NCI-H1048 (cell line): ENCODE measurements around the gene CUL9.
"Not testable (repeated sequence)": the region's sequence is repeated elsewhere in the genome, so short reads cannot be mapped to it uniquely, and the experiment has no call there.

Experiments used
- DNase-seq: peaks from one replicate; lab custom pipeline; 2025; lab: John Stamatoyannopoulos, UW

Gene CUL9

DNA sequence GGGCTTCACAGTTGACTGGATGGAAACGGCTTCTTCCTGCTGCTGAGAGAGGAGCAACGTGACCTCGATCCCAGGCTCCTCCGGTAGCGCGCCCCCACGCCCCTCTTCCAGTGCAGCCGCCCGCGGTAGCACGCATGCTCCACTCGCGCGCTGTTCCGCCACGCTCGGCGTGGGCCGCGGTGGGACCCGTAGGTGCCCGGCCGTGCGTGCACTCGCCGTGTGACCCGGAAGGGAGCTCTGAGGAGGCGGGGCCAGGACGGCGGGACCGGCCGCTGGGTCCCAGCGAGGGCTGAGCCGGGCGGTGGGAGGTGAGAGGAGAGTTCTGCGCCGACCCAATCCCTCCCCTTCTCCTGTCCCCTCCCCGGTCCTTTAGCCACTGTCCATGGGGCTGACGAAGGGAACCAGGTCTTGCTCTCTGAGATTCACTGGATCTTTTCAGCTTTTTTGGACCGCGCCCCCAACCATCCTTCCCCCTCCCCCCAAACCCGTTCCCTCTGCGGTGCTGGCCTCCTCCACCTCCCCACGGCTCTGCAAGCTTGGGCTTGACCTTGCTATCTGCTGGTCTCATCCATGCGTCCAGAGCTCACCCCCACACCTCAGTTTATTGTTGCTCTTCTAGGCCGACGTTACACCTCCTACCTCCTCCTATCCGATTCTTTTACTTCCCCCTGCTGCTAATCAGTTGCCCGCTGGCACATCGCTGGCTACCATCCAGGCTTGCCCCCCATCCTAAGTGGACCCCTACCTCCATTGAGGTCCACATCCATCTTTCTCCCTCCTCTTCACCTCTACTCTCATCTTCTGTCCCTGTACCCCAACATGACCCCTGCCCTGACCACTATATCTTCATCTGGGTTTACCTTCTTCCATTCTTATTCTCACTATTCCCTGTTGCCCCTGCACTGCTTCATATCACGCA, at the start of gene CUL9:
CUL9 (plus strand) TSS at position 255 of the 919 bp plus-strand sequence. CDS start 2,115 bp downstream, outside the sequence.
- peak; percentile 19 for DNase-seq

DNA sequence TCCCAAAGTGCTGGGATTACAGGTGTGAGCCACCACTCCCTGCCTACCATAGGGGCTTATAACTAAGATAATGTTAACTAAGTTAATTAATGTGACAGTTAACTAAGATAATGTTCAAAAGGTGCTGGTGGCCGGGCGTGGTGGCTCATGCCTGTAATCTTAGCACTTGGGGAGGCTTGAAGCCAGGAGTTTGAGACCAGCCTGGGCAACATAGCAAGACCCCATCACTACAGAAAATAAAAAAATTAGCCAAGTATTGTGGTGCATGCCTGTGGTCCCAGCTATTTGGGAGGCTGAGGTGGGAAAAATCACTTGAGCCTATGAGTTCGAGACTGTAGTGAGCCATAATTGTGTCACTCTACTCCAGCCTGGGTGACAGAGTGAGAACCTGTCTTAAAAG, 43.7 kb upstream of the CUL9 start:
- DNase-seq: no peak

DNA sequence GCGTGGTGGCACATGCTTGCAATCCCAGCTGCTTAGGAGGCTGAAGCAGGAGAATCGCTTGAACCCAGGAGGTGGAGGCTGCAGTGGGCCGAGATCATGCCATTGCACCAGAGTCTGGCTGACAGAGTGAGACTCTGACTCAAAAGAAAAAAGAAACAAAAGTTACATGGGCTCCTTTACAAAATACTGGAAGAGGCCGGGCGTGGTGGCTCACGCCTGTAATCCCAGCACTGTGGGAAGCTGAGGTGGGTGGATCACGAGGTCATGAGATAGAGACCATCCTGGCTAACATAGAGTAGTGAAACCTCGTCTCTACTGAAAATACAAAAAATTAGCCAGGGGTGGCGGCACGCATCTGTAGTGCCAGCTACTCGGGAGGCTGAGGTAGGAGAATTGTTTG, 42.0 kb upstream of the CUL9 start:
- not testable (repeated sequence) for DNase-seq

DNA sequence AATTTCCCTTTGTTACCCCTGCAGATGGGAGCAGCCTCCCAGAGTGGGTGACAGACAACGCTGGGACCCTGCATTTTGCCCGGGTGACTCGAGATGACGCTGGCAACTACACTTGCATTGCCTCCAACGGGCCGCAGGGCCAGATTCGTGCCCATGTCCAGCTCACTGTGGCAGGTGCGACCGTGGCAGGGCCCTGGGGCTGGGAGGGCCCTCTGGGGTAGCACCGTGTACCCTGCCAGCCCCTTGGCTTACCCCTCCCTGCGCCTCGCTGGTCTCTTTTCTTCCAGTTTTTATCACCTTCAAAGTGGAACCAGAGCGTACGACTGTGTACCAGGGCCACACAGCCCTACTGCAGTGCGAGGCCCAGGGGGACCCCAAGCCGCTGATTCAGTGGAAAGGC, 40.4 kb upstream of the CUL9 start:
- no peak for DNase-seq

DNA sequence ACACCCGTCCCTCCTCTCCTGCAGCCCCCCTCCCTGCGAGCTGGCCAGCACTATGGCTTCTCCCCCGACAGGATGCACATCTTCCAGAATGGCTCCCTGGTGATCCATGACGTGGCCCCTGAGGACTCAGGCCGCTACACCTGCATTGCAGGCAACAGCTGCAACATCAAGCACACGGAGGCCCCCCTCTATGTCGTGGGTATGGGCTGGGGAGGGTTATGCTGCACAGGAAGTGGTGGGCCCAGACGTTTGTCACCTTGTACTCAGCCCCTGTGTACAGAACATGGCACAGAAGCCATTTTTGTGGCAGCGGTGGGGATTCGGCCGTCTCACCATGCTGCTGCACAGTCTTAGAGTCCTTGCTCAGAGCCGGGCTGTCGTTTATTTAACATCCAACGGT, 39.9 kb upstream of the CUL9 start:
- no peak for DNase-seq

DNA sequence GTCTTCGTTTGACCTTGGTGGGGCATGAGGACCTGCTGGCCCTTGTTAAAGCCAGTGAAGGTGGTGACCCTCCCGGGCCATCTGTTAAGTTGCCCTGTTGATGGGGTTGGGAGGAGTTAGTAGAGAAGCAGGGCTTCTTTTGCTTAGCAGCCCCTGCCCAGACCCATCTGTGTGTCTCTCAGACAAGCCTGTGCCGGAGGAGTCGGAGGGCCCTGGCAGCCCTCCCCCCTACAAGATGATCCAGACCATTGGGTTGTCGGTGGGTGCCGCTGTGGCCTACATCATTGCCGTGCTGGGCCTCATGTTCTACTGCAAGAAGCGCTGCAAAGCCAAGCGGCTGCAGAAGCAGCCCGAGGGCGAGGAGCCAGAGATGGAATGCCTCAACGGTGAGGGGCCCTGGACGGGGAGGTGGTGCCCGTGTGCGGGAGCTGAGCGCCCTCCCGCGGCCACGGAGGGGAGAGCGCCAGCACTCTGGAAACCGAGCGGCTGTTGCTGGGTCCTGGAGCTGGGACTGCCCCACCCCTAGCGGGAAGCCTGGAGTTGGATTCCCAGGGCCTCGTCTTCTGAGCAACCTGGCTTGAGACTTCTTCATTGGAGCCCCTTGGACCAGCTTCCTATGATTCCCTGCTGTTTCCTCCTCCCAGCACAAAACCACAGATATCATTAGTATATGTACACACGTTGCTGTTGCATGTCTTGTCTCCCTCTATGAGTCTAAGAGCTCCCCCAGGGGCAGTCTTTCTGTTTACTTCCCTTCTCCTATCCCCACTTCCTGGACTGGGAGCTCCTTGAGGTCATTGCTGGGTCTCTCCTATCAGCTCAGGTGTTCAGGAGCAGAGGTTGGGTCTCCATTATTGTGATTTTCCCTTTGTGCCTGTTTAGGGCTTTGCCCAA, 38.5 kb upstream of the CUL9 start:
- DNase-seq: peak; percentile 85

DNA sequence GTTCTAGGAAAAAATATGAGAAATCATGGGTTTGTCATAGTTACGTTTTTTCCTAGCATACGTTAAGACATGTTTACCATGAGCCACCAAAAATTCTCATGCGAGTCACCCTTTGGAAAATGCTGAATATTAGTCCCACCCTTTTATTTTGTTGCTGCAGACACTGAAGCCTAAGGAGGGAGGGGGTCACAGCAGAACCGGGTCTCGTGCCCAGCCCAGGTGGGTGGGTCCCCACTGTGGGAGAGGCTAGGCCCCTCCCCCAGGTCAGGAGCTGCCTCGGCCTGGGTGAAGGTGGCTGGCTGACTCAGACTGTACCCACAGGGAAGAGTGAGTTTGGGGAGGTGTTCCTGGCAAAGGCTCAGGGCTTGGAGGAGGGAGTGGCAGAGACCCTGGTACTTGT, 37.1 kb upstream of the CUL9 start:
- DNase-seq: no peak

DNA sequence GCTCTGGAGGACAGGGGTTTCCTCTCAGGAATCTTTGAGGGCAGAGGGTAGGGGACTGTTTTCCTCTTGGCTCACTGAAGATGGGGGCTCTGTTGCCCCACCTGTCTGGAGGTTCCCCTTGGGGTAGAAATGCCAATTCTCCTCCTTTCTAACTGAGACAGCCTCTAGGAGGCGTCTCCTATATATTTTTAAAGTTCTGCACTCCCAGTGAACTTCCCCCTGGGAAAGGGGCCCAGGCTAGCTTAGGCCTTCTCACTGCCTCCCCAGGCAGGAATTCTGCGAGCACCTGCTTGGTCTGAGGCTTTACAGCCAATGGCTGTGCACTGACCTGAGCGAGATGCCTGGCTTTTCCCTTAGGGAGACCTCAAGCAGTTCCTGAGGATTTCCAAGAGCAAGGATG, 35.7 kb upstream of the CUL9 start:
- no peak for DNase-seq

DNA sequence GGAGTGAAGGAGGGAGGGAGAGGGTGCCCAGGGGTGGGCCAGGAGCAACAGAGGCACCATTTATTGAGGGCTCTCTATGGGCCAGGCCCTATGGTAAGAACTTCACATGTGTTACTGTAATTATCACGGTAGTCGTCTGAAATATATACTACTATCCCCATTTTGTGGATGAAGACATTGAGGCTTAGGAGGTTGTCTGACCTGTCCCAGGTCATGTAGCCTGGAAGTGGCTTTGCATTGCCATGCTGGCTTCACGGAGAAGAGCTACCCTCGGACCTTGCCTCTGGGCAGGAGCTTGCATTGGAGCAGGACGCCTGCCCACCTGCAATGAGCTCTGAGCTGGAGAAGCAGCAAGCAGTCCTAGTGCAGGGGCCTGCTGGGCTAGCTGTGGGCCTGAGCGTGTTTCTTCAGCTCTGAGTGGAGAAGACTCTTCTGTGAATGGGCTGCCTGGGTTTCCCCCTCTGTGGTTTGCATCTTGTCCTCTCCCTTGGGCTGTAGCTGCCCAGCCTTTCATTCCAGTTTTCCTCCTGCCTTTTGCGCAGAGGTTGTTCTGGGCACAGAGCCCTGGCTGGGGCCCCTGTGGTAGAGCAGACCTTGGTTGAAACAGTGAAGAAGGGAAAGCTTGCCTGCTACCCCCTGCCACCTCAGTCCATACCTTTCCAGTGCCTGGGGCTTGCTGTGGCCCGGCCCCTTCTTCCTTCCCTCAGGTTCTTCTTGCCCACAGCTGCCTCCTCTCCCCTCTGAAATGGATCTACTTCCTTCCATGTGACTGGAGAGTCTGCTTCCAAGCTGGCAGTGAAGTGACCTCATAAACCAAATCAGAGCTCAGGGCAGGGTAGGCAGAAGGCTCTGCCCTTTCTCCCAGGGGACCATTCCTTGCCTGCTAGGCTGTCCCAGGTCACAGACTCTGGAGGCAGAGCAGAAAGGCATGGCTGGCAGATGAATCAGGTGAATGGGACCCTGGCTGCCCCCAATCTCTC, 35.0 kb upstream of the CUL9 start:
- DNase-seq: no peak

DNA sequence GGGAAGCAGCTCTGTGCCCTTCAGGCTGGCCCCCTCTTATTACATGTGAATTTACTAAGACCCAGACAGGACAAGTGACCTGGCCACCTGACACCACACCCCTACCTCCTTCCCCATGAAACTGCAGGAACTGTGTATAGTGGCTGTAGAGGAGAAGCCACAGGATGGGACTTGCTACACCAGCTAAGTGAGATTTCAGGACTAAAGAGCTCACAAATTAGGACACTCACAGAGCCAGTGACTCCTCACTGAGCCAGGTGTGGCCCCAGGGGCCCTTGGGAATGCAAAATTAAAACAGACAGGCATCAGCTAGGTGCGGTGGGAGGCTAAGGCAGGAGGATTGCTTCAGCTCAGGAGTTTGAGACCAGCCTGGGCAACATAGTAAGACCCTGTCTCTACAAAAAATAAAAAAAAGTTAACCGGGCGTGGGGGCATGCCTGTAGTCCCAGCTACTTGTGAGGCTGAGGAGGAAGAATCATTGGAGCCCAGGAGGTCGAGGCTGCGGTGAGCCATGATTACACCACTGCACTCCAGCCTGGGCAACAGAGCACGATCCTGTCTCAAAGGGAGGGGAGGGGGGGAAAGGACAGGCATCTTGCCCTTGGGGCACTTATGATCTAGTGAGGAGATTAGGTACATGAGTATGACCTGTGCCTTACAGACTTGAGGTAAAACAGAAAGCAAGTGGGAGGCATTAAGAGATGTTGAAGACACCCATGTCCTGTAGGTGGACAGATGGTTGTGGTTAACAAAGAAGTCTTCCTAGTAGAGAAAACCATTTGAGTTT, 34.1 kb upstream of the CUL9 start:
- no peak for DNase-seq

DNA sequence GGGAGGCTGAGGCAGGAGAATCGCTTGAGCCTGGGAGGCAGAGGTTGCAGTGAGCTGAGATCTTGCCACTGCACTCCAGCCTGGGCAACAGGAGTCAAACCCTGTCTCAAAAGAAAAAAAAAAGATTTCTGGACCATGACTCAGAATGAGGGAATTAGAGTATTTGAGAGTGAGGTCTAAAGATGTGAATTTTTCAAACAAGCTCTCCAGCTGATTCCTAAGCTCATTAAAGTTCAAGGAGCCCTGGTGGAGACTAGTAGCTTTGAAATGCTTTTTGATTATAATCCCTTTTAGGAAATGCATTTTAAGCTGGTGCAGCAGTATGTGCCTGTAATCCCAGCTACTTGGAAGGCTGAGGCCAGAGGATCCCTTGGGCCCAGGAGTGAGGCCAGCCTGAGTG, 32.7 kb upstream of the CUL9 start:
- no peak for DNase-seq

DNA sequence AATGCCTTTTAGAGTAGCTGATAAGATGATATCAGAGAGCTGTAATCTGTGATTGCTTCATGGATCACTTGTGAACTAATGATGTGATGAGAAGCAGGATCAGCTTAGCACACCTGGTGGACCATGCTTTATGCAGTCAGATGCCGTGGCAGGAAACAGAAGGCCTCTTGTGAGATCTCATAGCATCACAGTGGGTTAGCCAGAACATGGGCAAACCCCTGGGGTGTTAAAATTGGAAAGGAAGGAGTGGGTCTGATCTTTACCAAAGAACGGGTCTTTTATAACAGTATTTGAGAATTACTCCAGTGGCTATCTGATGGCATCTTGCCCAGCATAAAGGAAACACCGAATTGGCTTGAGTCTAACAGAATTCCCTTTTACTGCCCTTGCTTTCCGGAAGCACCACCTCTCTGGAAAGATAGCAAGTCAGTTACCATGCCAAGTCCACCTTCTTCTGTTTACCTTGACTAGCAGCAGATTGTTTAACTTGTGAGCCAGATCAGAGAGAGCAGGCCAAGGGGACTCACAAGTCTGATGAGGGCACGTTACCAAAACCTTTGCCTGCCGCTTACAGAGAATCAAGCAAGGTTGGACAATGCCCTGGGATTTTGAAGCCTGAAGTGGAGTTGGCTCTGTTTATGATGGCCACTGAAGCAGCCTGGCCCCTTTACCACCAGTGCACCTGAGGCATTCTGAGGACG, 31.8 kb upstream of the CUL9 start:
- no peak for DNase-seq

DNA sequence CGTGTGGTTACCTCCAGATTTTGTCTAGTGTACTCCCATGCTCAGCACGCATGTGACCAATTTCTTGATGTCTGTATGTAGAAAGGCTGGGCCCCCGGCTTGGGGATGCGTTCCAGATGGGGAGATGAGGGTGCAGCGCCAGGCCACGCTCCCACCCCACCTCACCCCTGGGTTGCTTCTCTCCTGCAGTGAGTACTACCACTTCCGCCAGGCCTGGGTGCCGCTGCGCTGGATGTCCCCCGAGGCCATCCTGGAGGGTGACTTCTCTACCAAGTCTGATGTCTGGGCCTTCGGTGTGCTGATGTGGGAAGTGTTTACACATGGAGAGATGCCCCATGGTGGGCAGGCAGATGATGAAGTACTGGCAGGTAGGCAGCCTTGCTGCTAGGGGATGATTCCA, 22.4 kb upstream of the CUL9 start:
- DNase-seq: no peak

DNA sequence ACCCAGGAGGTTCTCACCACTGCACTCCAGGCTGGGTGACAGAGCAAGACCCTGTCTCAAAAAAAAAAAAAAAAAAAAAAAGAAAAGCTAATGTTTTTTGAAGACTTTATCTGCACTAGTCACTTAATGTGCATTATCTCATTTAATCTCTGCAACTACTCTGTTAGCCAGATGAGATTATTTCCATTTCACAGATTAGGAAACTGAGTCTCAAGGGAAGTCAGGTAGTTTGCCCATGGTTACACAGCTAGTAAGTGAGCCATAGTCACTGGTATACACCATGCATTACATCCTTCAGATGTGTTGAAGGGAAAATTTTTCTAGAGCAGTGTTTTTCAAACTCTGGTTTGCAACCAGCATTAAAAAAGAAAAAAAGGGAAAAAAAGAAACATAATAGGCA, 18.1 kb upstream of the CUL9 start:
- no peak for DNase-seq

DNA sequence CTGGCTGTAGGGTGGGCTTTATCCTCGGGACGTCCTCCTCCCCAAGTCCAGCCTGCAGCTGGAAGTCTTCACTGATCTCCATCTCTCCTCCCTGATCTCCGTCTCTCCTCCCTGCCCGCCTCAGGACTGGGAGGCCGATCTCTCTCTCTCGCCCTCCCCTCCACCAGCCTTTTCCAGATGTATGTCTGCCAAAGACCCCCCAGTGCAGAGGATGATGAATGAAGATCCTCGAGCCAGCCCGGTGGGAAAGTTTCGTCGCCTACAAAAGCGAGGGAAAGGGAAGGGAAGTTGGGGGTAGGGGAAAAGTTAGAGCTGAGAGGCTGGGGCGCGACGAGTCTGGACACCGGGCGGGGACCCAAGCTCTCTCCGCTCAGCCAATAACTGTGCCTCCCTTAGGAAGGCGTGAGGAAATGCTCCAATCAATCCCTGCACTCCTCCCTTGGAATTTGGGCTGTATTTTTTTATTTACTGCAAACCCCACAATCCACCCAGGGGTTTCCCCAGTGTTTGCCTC, 11.5 kb upstream of the CUL9 start:
- DNase-seq: peak; percentile 77

DNA sequence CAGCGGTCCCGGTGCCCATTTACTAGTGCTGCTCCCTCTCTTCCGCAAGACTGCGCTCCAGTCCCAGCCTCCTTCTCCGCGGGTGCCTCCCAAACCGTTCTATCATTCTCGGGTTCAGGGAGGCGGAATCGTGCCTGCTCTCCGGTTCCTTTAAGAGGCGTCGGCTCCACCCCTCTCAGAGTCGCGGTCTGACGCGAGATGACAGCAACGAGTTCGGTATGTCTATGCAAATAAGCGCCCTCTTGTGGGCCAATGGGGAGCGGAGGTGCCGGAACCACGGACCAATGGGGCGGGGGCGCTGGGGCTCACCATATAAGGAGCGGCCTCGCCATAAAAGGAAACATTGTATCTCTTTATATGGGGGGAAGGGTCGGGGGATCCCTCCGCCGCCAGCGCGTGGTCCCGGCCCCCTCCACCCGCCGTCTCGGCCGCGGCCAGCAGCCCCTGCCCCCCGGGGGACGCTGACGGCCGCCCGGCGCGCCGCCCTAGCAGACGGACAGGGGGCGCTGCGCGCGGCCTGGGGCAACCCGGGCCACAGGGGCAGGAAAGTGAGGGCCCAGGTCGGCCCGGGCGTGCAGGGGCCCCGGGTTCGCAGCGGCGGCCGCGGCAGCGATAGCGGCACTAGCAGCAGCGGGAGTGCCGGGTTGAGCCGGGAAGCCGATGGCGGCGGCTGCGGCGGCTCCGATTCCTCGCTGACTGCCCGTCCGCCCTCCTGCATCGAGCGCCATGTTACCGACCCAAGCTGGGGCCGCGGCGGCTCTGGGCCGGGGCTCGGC, 10.9 kb upstream of the CUL9 start, which contains the start of gene SRF:
SRF (plus strand) TSS at position 339 of the 776 bp plus-strand sequence; CDS start at position 727, 388 bp downstream.
- peak; percentile 99 for DNase-seq

DNA sequence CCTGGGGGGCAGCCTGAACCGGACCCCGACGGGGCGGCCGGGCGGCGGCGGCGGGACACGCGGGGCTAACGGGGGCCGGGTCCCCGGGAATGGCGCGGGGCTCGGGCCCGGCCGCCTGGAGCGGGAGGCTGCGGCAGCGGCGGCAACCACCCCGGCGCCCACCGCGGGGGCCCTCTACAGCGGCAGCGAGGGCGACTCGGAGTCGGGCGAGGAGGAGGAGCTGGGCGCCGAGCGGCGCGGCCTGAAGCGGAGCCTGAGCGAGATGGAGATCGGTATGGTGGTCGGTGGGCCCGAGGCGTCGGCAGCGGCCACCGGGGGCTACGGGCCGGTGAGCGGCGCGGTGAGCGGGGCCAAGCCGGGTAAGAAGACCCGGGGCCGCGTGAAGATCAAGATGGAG, 10.3 kb upstream of the CUL9 start:
- DNase-seq: no peak

DNA sequence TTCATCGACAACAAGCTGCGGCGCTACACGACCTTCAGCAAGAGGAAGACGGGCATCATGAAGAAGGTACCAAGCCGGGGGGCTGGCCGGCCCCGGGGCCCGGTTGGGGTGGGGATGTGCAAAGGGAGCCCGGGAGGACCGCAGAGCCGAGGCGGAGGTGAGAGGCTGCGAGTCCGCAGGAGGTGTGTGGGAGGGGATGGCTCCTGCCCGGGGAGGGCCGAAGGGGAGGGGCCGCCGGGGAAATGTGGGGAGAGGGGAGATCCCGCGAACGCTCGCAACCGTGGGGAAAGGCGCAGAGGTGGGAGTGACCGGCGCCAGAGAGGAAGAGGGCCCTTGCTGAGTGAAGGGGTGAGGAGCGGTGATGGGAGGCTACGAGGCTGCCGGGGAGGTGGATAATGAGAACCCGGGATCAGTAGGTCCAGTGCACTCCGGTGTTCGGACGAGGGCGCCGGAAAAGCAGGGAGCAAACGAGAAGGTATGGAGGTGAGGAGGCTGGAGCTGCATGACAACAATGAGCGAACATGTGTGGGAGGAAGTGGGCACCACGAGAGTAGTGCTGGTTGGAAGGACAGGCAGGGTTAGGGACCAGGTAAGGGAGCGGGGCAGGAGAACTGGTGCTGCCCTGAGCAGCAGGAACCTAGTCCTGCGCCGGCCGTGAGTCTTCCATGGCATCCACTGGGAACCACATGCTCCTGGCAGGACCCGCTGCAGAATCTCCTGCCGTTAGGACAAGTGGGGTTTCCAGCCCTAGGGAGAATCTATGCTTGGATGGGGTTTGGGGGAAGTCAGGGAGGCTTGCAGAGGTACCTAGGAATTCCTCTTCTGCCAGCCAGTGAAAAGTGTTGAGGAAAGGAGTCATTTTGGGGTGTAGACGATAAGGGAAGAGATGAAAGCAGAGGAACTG, 9.6 kb upstream of the CUL9 start:
- DNase-seq: no peak
